Islet precursor cell (in vitro differentiated cells): ENCODE results near the gene LRP2.
"Not testable (repeated sequence)": the region's sequence is repeated elsewhere in the genome, so short reads cannot be mapped to it uniquely, and the experiment has no call there.

Experiments
- DNase-seq: peaks from one replicate; pipeline ENCODE4 v3.0.0-alpha.2; 2018

LRP2 gene

DNA sequence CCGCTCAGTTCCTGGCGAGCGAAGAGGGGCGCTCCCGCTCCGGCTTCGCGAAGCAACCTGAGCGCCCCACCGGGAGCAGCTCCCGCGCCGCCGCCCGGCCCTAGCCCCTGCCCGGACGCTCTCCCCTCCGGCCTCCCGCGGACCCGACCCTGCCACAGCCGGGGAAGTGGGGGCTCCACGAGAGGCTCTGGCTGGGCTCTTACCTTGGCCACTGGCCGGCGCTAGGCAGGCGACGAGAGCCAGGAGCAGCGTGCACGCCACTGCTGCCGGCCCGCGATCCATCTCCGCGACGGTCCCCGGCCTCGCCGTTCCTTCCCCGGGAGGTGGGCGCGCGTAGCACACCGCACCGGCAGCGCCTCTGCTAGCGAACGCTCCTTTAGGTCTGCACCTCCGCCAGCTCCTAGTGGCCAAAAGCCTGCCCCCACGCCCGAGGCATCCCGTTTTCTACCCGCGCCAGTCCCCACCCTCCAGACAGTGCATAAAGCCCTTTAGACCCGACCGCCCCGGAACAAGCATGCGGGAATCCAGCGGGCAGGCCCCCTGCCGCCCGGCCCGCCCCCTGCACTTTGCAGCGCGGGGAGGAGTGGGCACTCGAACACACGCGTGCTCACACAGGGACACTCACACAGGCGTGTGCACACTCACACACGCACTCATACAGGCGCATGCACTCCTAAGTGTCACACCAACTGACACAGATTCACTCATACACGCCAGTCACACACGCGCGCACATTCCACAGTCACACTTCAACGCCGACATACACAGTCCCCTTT, at the start of gene LRP2:
TSS of gene LRP2 (minus strand) at position 417 of the 776 bp plus-strand sequence. CDS start at position 282, 135 bp downstream.
- DNase-seq, result peak; percentile 68

- no peak for DNase-seq
Observed at GRCh38 chr2:169406891-169407290, 44.6 kb upstream of the LRP2 start.

- not testable (repeated sequence) for DNase-seq
Observed at GRCh38 chr2:169399491-169399890, 37.2 kb upstream of the LRP2 start.

- no peak for DNase-seq
Observed at GRCh38 chr2:169397697-169398096, 35.4 kb upstream of the LRP2 start.

- peak; percentile 71 for DNase-seq
Observed at GRCh38 chr2:169395821-169396374, 33.6 kb upstream of the LRP2 start.

GRCh38 chr2:169393068-169393590, 30.8 kb upstream of the LRP2 start:
- DNase-seq, result peak; percentile 94

DNA sequence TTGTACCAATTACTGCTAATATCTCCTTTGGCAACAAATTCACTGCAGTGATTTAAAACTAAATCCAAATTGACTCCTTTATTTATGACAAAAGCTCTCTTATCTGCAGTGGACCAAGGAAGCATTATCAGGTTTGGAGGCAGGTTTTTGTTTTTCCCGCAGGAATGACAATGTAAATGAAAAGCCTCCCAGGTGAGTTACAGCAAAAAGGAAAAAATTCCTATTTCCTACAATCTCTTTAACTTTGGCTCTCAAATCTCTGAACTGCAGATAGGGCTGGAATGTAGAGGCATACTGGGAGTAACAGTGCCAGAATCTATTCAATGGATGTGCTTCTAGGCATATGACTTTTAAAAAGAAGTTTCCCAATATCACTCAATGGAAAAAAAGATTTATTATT, 28.9 kb upstream of the LRP2 start:
- no peak for DNase-seq

- no peak for DNase-seq
Observed at GRCh38 chr2:169388161-169388560, 25.8 kb upstream of the LRP2 start.

GRCh38 chr2:169386722-169387121, 24.4 kb upstream of the LRP2 start:
- DNase-seq, result no peak

- DNase-seq, result no peak
Observed at GRCh38 chr2:169384816-169385215, 22.5 kb upstream of the LRP2 start.

- no peak for DNase-seq
Observed at GRCh38 chr2:169372561-169372960, 10.2 kb upstream of the LRP2 start.

GRCh38 chr2:169366066-169366465, 3.7 kb upstream of the LRP2 start:
- no peak for DNase-seq

GRCh38 chr2:169365029-169365480, 2.7 kb upstream of the LRP2 start:
- DNase-seq, result no peak

- peak; percentile 83 for DNase-seq
Observed at GRCh38 chr2:169363560-169364150, 1.3 kb upstream of the LRP2 start.

DNA sequence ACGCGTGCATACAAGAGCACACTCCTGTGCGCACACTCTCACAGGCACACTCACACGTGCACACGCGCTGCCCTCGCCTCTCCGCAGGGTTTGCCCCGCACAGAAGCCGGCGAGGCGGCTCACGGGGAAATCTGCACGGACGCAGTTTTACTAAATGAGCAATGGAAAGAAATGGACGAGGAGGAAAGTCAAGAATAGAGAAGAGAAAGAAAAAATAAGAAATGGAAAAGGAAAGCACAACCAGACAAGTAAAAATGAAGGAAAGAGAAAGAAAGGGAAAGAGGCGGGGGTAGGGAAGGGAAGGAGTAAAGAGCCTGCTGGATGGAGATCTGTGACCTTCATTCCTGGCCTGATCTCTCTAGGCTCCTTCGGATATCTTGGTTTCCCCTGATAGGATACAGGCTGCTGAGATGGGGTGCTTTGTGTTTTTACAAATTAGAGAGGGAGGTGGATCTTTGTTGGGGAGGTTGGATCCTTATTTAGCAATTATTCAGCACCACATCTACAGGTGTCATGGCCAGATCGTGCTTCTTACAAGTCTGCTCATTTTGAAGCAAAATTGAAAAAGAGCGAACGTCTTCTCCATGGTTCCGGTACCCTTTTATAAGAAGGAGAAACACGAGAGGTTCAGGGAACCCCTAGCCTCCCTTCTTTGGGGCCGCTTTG, 693 bp upstream of the LRP2 start:
- no peak for DNase-seq

DNA sequence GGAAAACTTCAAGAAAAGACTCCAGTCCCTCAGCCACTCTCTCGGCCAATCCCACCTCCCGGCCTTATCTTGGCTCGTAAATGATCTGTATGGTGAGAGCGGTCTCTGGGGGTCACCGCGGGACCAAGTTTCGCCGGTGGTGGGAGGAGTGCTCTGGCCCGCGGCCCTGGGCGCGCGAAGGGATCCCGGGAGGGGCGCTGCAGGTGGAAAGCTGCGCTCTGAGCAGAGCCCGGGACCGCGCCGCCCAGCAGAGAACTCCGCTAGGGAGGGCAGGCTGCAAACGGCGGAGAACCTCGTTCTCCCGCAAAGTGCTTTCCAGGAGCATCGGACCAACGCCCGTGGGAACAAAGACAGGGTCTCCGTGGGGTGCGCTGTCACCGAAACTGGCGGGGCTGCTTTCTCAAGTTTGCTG, 622 bp downstream of the LRP2 start:
- DNase-seq, result peak; percentile 75

- DNase-seq, result peak; percentile 58
Observed at GRCh38 chr2:169360984-169361705, 1.2 kb downstream of the LRP2 start.

- DNase-seq, result peak; percentile 57
Observed at GRCh38 chr2:169358016-169358415, 4.3 kb downstream of the LRP2 start.

DNA sequence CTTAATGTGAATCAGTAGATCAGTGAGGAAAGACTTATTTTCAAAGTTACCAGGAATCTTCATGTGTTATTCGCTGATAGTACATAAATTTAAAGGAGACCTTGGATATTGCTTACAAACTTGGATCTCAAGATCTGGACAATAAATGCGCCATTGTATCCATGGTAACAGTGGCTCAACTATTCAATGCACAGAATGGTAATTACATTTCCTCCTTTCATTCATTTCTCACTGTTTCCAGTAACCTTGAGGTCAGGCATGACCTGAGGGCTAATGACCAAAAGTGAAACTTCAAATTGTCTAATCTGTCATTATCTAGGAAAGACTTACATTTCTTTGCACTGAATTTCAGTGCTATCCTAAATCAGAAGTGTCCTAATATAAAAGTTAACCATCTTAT, 8.1 kb downstream of the LRP2 start:
- DNase-seq, result no peak

- DNase-seq, result no peak
Observed at GRCh38 chr2:169351725-169352124, 10.6 kb downstream of the LRP2 start.

- no peak for DNase-seq
Observed at GRCh38 chr2:169349535-169349934, 12.8 kb downstream of the LRP2 start.

DNA sequence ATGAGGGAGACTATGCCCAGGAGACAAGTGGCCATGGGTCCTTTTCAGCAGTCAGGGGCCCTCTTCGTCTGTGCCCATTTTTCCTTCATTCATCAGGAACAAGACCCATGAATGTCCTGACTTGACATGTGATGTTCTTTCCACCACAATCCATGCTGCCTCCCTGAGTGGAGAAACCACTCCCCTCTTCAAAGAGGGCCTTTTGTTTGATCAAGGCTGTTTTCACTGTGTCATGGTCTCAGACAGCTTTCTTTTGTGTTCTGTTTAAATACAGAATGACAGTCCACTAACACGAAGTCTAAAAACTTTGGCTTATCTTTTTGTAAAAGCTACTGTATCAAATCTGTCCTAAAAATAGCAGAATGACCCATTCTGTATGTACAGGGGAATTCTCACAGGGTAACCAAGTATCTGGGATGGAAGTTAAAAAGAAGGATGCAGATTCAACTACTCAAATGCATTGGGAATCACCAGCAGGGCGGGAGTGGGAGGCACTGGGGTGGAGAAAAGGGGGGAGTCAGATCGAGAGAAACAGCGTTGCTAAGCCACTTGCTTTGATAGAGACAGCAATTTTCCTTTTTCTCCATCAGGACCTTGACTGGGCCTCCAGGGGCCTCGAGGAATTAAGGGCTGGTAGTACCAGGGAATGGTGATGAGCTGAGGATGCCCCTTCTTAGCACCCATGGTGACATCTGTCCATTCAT, 13.9 kb downstream of the LRP2 start:
- DNase-seq, result no peak
